ENCODE measurements around the gene RPL28.

The RPL28 gene

DNA sequence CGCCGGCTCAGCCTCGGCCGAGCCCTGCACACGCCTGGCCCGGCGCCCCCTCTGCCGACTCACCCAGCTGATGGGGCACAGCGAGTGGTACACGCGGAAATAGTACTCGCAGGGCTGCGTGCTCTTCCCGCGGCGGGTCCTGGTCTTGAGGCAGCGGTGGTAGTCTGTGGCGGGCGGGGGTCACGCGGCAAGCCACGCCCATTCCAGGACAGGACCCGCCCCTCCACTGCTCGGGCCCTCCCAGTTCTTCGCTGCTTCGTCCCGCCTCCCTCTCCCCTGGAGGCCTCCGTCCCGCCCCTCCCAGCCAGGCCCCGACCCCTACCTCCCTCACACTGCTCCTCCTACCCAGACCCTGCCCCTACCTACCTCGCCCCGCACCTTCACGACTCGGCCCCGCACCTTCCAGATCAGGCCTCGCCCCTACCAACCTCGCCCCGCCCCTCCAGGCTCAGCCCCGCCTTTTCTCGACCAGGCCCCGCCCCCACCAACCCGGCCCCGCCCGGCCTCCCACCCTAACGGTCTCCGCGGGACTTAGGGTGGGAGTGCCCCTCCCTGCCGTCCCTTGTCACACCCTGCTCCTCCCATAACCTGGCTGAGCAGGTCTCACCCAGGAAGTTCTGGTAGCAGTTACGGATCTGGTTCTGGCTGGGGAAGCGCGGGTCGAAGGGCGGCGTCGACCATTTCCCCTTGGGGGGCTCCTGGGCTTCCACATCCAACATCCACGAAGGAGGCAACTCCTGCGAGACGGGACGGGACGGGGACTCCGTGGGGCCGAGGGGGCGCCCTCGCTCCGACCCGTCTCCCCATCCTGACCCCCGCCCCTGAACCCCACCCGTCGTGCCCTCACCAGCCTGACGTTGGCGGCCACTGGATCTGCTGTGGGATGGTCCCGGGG lies 31.7 kb upstream of the RPL28 start:
- DNase-seq (ENCODE audit: low spot score), result peak; percentile 90

DNA sequence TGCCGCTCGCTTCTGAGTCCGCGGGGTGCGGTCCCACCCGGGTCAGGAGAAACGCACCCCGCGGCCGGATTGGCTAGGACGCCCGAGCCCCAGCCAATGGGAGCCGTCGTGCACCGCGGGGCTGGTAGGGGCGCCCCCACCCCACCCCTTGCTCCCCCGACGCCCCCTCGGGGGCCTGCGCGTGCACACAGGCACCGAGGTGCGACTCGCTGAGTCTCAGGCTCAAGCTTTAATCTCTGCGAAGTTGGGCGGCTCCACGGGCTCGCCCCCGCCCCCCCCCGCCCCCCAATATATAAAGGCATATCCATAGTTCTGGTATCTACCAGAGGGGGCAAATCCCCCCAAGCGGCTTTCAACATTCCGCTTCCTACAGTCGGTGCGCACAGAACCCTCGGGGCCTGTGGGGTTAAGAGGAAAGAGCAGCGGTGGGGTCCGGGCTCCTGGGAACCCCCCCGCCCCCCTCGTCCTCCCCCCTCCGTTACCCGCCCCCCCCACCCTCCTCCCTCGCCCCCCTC lies 31.0 kb upstream of the RPL28 start, which contains the start of gene COX6B2:
TSS of gene COX6B2 (minus strand) at position 22 of the 515 bp plus-strand sequence. CDS start 198 bp downstream, outside the sequence.
- DNase-seq (ENCODE audit: low spot score), result no peak

GRCh38 chr19:55355213-55355821 lies 30.4 kb upstream of the RPL28 start:
- no peak for DNase-seq (ENCODE audit: low spot score)

GRCh38 chr19:55358493-55358892 lies 27.2 kb upstream of the RPL28 start:
- DNase-seq (ENCODE audit: low spot score), result no peak

- DNase-seq (ENCODE audit: low spot score), result no peak
Observed at GRCh38 chr19:55358943-55359908, 26.5 kb upstream of the RPL28 start.

GRCh38 chr19:55360902-55361301 lies 24.8 kb upstream of the RPL28 start:
- no peak for DNase-seq (ENCODE audit: low spot score)

DNA sequence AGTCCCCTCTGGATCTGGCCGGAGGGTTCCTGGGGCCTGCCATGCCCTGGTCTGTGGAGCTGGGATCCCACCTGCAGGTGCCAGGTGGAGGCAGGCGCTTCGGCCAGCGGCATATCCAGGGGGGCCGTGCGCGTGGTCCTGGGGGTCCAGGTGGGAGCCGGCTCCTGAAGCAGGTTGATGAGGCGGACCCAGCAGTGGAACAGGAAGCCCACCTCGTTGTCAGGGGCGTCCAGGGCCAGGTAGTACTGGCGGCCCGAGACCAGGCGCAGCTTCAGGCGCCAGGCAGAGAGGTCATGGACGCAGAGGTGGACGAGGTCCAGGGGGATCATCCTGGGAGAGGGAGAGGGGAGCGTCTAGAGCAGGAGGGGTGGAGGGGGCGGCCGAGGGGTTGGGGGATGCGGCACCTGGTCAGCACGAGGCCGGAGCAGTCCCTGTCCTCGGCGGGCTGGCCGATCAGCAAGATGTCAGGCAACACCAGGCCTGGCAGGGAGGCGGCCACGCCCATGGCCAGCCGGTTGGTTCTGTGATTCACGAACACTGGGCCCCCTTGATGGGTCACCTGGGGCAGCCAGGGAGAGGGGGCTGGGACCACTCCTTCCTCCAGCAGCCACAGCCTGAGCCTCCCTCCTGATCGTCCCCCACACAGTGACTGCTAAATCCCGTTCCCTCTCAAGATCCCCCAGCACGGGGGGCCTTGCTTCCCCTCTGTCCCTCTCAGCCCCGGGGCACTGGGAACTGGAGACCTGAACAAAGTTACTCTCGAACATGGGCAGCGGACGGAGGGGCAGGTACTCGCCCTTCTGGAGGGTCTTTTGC lies 23.4 kb upstream of the RPL28 start:
- DNase-seq (ENCODE audit: low spot score), result no peak

DNA sequence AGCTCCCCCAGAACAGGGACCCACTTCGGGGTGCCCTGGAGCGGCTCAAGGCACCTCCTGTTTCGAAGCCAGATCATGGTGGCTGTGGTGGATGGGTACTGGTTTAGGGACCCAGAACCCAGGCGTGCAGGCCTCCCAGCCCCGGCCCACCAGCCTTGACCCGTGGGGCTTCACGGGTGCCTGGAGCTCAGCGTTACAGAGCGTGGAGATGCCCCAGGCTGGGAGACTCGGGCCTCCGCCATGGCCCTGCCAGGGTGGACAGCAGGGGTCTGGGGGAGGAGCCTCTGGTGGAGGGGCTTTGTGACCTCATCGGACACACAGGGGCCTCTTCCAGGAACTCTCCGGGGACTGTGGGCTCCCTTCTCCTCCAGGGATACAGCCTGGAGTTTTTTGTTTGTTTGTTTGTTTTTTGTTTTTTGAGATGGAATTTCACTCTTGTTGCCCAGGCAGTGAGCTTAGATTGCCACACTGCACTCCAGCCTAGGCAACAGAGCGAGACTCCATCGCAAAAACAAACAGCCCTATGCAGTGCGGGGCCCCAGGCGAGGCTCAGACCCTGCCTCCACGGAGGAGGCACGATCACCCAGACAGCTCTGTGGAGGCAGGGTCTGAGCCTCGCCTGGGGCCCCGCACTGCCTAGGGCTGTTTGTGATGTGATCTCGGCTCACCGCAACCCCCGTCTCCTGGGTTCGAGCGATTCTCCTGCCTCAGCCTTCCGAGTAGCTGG lies 22.6 kb upstream of the RPL28 start, which contains the start of gene GARIN5B:
TSS of gene GARIN5B (minus strand) at position 271 of the 727 bp plus-strand sequence. CDS start at position 77, 194 bp downstream.
- no peak for DNase-seq (ENCODE audit: low spot score)

GRCh38 chr19:55365245-55365644 lies 20.5 kb upstream of the RPL28 start:
- DNase-seq (ENCODE audit: low spot score), result no peak

DNA sequence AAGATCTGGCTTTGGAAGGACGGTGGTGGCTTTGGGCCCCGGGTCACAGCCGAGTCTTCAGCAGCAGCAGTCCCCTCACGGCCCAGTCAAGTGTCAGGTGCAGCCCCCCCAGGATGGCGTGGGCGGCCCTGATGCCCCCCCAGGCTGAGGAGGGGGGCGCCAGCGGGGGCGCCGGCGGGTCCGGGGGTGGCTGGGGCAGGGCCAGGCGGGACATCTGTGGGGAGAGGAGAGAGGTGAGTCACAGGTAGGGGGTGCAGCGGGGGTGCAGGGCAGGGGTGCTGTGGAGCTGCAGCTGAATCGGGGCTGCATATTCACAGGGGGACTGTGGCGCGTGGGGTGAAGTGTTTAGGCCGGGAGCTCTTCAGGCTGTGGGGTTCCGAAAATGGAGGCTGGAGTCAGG lies 19.8 kb upstream of the RPL28 start:
- no peak for DNase-seq (ENCODE audit: low spot score)

DNA sequence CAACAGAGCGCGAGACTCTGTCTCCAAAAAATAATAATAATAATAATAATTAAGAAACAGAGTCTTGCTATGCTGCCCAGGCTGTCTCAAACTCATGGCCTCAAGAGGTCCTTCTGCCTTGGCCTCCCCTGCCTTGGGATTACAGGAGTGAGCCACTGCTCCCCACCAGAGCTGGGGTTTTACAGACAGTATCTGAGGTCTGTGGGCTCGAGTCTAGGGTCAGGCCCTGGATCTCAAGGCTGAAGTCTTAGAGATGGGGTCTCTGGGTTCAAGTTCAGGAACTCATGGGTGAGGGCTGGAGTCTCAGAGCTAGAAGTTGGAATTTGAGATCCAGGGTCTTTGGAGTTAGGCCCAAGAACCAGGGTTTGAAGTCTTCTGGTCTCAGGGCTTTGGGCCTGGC lies 18.9 kb upstream of the RPL28 start:
- DNase-seq (ENCODE audit: low spot score), result no peak

- no peak for DNase-seq (ENCODE audit: low spot score)
Observed at GRCh38 chr19:55368106-55368505, 17.6 kb upstream of the RPL28 start.

DNA sequence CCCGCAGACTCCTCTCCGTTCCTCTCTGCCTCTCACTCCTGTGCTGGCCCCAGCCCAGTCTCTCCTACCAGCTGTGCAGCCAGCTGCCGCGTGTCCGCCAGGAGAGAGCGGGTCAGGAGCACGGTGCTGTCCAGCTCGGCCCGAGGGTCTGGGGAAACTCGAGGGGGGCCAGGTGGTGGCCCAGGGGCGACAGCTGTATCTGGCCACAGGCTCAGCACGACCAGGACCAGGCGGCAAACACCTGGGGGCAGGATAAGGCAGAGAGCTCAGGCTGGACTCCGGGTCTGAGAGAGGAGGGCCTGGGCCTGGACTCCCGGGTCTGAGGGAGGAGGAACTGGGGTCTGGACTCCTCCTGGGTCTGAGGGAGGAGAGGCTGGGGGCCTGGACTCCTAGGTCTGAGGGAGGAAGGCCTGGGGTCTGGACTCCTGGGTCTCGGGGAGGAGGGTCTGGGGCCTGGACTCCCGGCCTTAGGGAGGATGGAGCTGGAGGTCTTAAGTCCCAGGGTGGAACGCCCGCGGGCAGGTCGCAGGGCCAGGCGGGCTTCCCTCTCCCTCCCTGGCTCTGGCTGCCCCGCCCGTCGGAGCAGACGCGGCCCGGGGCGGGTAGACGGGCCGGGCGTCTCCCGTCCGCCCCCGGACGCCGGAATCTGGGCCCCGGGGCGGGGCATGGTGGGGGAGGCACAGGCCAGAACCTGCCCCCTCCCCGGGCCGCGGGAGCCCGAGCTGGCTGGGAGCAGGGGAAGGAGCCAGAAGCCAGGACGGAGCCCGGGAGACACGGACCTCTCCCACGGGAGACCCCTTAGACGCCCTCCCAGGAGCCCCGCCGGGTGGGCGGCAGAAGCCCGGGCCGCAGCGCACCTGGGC lies 16.8 kb upstream of the RPL28 start:
- peak; percentile 89 for DNase-seq (ENCODE audit: low spot score)

DNA sequence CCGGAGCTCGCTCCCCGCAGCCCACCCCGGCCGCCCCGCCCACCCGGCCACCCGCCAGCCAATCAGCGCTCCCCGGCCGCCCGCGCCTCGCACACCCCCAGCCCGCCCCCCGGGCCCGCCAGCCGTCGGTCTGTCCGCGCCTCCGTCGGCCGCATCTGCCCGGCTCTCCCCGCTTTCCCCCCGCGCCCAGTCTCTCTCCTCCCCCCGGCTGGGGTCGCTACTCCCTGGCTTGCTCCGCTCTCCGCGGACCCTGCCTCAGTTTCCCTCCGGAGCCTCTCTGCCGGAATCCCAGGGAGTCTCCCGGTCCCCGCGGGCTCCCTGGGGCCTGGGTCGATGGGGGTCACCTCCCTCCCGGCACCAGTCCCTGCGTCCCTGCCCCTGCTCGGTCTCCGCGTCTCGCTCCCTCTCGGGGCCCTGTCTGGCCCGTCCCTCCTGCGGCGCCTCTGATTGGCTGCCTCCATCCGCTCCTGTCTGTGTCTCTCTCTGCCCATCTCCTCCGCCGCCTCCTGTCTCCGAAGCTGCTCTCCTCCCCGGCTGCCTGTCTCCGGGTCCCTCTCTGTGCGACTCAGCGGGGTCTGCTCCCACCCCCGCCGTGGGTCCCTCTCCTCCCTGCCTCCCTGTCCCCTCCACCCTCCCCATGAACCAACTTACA lies 16.0 kb upstream of the RPL28 start:
- DNase-seq (ENCODE audit: low spot score), result peak; percentile 97

DNA sequence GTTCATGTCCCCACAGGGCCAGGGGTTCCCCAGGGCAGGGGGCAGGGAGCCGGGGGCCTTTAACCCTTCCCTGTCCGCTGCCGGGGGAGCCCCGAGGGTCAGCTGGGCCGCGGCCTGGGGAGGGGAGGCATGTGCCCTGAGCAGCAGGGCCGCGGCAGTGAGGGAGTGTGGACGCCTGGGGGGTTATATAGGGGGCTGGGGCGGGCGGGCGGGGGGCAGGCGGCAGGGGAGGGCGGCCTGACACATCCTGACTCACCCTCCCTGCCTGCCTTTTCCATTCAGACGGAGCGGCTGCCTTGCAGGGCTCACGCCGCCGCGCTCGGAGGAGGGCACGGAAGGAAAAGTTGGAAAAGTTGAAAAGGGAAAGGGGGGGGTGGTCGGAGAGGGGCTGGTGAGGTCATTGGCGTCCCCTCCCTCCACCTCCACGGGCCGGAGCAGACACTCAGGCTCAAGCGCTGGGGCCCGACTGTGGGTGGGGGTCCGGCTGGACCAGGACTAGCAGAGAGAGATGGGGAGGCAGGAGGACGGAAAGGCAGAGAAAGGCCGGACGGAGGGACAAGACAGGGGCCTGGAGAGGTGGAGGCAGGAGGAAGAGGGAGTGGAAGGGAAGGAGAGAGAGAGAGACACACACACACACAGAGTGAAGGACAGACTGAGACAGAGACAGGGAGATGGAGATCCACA lies 15.3 kb upstream of the RPL28 start, which contains the start of gene IL11:
TSS of gene IL11 (minus strand) at position 159 of the 684 bp plus-strand sequence. CDS start at position 6, 153 bp downstream.
- DNase-seq (ENCODE audit: low spot score), result peak; percentile 89

DNA sequence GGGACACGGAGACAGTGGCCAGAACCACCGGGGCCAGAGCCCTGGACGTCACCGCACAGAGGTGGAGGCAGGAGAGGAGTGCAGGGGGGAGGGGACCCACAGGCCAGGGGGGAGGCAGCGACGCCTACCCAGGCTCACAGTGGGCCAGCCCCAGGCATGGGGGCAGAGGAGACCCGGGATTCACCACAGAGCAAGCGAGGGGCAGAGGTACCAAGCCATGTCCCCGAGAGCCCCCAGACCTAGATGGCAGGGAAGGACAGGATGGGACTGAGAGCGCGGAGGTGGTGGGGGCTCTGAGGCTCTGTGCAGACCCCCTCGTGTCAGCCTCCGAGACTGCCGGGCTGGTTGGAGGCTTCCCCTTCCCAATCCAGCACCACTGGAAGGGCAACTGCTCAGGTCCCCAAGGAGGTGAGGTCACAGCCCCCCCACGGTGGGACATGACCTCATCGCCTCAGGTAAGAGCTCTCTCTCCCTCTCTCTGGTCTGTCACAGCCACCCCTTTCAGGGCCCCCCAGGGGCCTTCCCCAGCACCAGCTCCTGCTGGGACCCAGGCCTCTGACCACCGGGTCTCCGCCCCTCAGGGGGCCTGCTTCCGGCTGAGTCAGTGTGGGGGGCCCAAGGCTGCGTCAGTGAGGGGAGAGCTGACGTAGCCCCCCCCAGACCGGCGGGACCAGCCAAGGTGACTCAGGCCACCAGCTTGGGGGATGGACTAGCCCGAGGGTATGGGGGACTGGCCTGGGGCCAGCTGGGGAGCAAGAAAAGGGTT lies 13.2 kb upstream of the RPL28 start:
- DNase-seq (ENCODE audit: low spot score), result no peak

DNA sequence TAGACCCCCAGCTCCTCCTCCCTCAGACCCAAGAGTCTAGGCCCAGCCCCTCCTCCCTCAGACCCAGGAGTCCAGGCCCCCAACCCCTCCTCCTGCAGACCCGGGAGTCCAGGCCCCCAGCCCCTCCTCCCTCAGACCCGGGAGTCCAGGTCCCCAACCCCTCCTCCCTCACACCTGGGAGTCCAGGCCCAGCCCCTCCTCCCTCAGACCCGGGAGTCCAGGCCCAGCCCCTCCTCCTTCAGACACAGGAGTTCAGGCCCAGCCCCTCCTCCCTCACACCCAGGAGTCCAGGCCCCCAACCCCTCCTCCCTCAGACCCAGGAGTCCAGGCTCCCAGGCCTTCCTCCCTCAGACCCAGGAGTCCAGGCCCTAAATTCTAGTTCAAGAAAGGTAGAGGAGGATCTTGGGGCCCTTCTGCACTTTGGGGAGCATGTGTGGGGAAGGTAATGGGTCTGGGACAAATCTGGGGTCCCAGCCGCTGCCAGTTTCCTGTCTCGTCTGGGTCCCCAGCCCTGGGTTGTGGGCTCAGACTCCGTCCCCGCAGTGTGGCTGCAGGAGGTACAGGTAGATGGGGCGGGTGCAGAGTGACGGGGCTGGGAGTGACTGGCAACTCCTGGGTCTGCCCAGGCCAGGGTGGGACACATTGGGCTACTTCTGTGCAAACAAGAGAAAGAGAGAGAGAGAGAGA lies 12.3 kb upstream of the RPL28 start:
- DNase-seq (ENCODE audit: low spot score), result no peak
